ENCODE data around the gene FAM219B. TPM values are rescaled to one million over a fixed set of nuclear protein-coding genes. Genes with fewer than 3 reads are reported as not detected.

FAM219B gene
- total RNA-seq, 1 experiment from 2014 or later: 64.3 TPM

- ATAC-seq: no peak
- Histone ChIP-seq H3K4me3 (replicated peaks in 1 of 2; ENCODE audit: low read depth in 1 of 2, low read length in 2 of 2) (no peak overlapping the region), H3K79me2 (ENCODE audit: insufficient read depth, low read length) (peaks cover 19% of the 10 kb centered on the region), H3K9me3 (ENCODE audit: control insufficient read depth in 1 of 2, insufficient read depth in 1 of 2, low read depth in 1 of 2, low read length in 2 of 2) (no peaks in the 10 kb centered on the region), H3K36me3 (ENCODE audit: control insufficient read depth in 1 of 2, insufficient read depth in 2 of 2, low read length in 2 of 2) (peaks cover 11 to 35% of the 10 kb centered on the region in 2 experiments; a peak in 3 of 4 replicates), H3K9ac (ENCODE audit: low read length) (no peak overlapping the region), H3K27ac (ENCODE audit: low read depth, low read length) (no peak overlapping the region), H4K20me1 (ENCODE audit: insufficient read depth) (no peaks in the 10 kb centered on the region; the same call in 1 of the 2 replicates), H3K9me2 (ENCODE audit: insufficient read depth) (no peaks in the 10 kb centered on the region), H3K4me2 (ENCODE audit: low read length) (no peak overlapping the region), H3K27me3 (ENCODE audit: insufficient read depth, low read length) (no peaks in the 10 kb centered on the region), H2AFZ (ENCODE audit: low read depth, low read length, poor library complexity, severe bottlenecking) (no peak overlapping the region), H3K4me1 (ENCODE audit: control insufficient read depth in 1 of 2, insufficient read depth in 2 of 2, low read length in 2 of 2) (peaks cover 10 to 17% of the 10 kb centered on the region in 2 experiments; a peak in 2 of 4 replicates)
- no peak for DNase-seq (ENCODE audit: low read depth, low spot score)
- RAD21 ChIA-PET (ENCODE audit: low non-redundant PET in 1 of 2, low total read pairs in 2 of 2, uncharacterized antibody in 2 of 2, unreplicated experiment in 2 of 2): no interaction called here
- POLR2A ChIA-PET: no interaction called here
- CTCF ChIA-PET: no interaction called here
- BruUV-seq (replicated peaks): no TSS peak
- TF ChIP-seq ATF3 (IDR thresholded peaks at IDR 0.05) (no peak), ZFX (IDR thresholded peaks at IDR 0.05) (no peak)
- intact Hi-C loops (cut with micrococcal nuclease): no loop called here
Measured at GRCh38 chr15:74903676-74904075, 3.0 kb downstream of the FAM219B start.

GRCh38 chr15:74902295-74903075 lies 4.2 kb downstream of the FAM219B start:
- Histone ChIP-seq H3K9me2 (ENCODE audit: insufficient read depth) (no peaks in the 10 kb centered on the region), H3K36me3 (ENCODE audit: control insufficient read depth in 1 of 2, insufficient read depth in 2 of 2, low read length in 2 of 2) (peaks cover 11 to 35% of the 10 kb centered on the region in 2 experiments; a peak in 3 of 4 replicates), H3K9ac (ENCODE audit: low read length) (no peak overlapping the region), H3K9me3 (ENCODE audit: control insufficient read depth in 1 of 2, insufficient read depth in 1 of 2, low read depth in 1 of 2, low read length in 2 of 2) (no peaks in the 10 kb centered on the region), H3K27ac (ENCODE audit: low read depth, low read length) (0 out of 2 replicates have a peak overlapping the region, but pooled peaks have one; percentile 1), H3K27me3 (ENCODE audit: insufficient read depth, low read length) (no peaks in the 10 kb centered on the region), H3K4me3 (replicated peaks in 1 of 2; ENCODE audit: low read depth in 1 of 2, low read length in 2 of 2) (no peak overlapping the region), H3K4me2 (ENCODE audit: low read length) (no peak overlapping the region), H2AFZ (ENCODE audit: low read depth, low read length, poor library complexity, severe bottlenecking) (no peak overlapping the region), H4K20me1 (ENCODE audit: insufficient read depth) (no peaks in the 10 kb centered on the region; the same call in 1 of the 2 replicates), H3K4me1 (ENCODE audit: control insufficient read depth in 1 of 2, insufficient read depth in 2 of 2, low read length in 2 of 2) (peaks cover 8 to 15% of the 10 kb centered on the region in 2 experiments; a peak in 2 of 4 replicates), H3K79me2 (ENCODE audit: insufficient read depth, low read length) (peaks cover 19% of the 10 kb centered on the region)
- ATAC-seq (no peak), DNase-seq (ENCODE audit: low read depth, low spot score) (no peak)
- intact Hi-C loops (cut with micrococcal nuclease): no loop called here
- BruUV-seq (replicated peaks): no TSS peak
- ChIA-PET RAD21 (ENCODE audit: low non-redundant PET in 1 of 2, low total read pairs in 2 of 2, uncharacterized antibody in 2 of 2, unreplicated experiment in 2 of 2) (interaction anchor here (0.6 to 1.1 kb wide), 5 partner anchors 18 to 132 kb away, joined by 3 to 5 read pairs (median 3); partner anchors contain the start of gene ULK3 (in 1 of the 2)), POLR2A (interaction anchor here (1.1 to 1.4 kb wide), 2 partner anchors 8 to 35 kb away, joined by 3 to 5 read pairs; partner anchors contain the start of gene COX5A), CTCF (interaction anchor here (0.7 to 2.5 kb wide), 24 partner anchors 7 to 406 kb away, joined by 3 to 32 read pairs (median 5); partner anchors contain the start of genes MPI, SCAMP2 and ULK3)
- TF ChIP-seq ATF3 (IDR thresholded peaks at IDR 0.05) (no peak), JUND (IDR thresholded peaks at IDR 0.05) (no peak), TCF7L2 (IDR thresholded peaks at IDR 0.05; ENCODE audit: borderline replicate concordance, extremely low read depth, insufficient read depth, insufficient read length) (no peak), ZBTB33 (IDR thresholded peaks at IDR 0.05; ENCODE audit: extremely low read depth, insufficient replicate concordance, low read length) (no peak), FOSL1 (IDR thresholded peaks at IDR 0.05; ENCODE audit: low read depth) (no peak), EZH2 (IDR thresholded peaks at IDR 0.05) (no peak), YY1 (IDR thresholded peaks at IDR 0.05; ENCODE audit: extremely low read depth, insufficient replicate concordance, low read depth, low read length) (no peak), SP1 (IDR thresholded peaks at IDR 0.05; ENCODE audit: low read depth) (no peak), REST (IDR thresholded peaks at IDR 0.05; ENCODE audit: low read depth) (no peak), SRF (IDR thresholded peaks at IDR 0.05; ENCODE audit: low read depth) (no peak)

Data from HCT116 (cell line).